Suprapubic skin (tissue), 4 donors: Measurements from ENCODE around the gene SLC34A3. TPM values are rescaled to one million over a fixed set of nuclear protein-coding genes. Genes with fewer than 3 reads are reported as not detected.

Source experiments
- DNase-seq, 2 donors: peaks; one replicate each; pipeline ENCODE4 v3.0.0-alpha.2; 2019; ENCODE audit warnings: low spot score in 2 of 2
- H3K27ac ChIP-seq: fragments of 200-600 bp; sonication (generic); one replicate; pipeline ENCODE4 v1.5.1; 2019
- H3K27me3 ChIP-seq: fragments of 200-600 bp; sonication (generic); one replicate; pipeline ENCODE4 v1.5.1; 2019
- H3K36me3 ChIP-seq: fragments of 200-600 bp; sonication (generic); one replicate; pipeline ENCODE4 v1.5.1; 2019
- H3K4me1 ChIP-seq: fragments of 200-600 bp; sonication (generic); one replicate; pipeline ENCODE4 v1.5.1; 2019
- H3K4me3 ChIP-seq: fragments of 200-600 bp; sonication (generic); one replicate; pipeline ENCODE4 v1.5.1; 2019; ENCODE audit warnings: mild to moderate bottlenecking
- H3K9me3 ChIP-seq: fragments of 200-600 bp; sonication (generic); one replicate; pipeline ENCODE4 v1.5.1; 2019
- EP300 ChIP-seq: sonication (generic); formaldehyde crosslinking; IDR thresholded peaks from one replicate; pipeline ENCODE4 v1.6.1; 2017; ENCODE audit warnings: antibody characterized with exemption
- POLR2A ChIP-seq, 2 donors: fragments of 450-650 bp; IDR thresholded peaks; one replicate each; pipeline ENCODE4 v1.6.1; 2017; ENCODE audit warnings: antibody characterized with exemption in 2 of 2, mild to moderate bottlenecking in 2 of 2, moderate library complexity in 2 of 2
- POLR2AphosphoS5 ChIP-seq, 3 donors: sonication (generic); formaldehyde crosslinking; IDR thresholded peaks; one replicate each; pipeline ENCODE4 v1.6.1; 2017; ENCODE audit warnings: antibody characterized with exemption in 3 of 3
- WGBS: methylation state at CpG from one replicate; pipeline ENCODE4 v1.1.5; 2018; 5-methylcytosine and 5-hydroxymethylcytosine counted together
- total RNA-seq, 4 donors: library from RNA; depleted of rRNA; stranded (reverse); fragments of >200 nt; gene quantifications; one replicate each; pipeline ENCODE4 v1.1.0, GENCODE V29; 2016
- TF ChIP-seq, protein P1 (sequence below), 2 donors: fragments of 200-600 bp in 1 of 2; fragments of 450-650 bp in 1 of 2; sonication (generic) in 1 of 2; IDR thresholded peaks; one replicate each; pipeline ENCODE4 v1.5.1; 2016 to 2019; ENCODE audit warnings: antibody characterized with exemption in 2 of 2, mild to moderate bottlenecking in 1 of 2, moderate library complexity in 1 of 2

SLC34A3 gene
- total RNA-seq, 4 donors from 2014 or later: 0.34 TPM; not detected in 3

DNA sequence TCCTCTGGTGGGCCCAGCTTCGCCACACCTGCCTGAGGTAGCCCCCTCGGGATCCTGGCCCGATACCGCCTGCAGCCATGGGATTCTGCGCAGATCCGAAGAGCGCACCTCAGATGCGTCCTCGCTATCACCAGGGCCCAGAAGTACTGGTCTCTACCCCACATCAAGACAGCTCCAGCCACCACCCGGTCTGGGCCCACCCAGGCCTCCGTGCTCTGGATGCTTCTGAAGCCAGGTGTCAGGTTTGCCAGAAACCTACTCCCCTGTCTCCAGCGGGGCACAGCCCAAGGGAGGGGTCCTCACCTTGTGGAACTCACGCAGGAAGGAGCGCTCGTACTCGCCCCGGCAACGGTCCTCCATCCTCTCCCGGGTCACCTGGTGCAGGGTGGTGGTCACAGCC is 44.8 kb upstream of the SLC34A3 start:
- Histone ChIP-seq H3K36me3 (peaks cover 65% of the 10 kb centered on the region), H3K27me3 (no peaks in the 10 kb centered on the region), H3K9me3 (no peaks in the 10 kb centered on the region), H3K4me3 (no peak overlapping the region), H3K4me1 (peaks cover 44% of the 10 kb centered on the region), H3K27ac (no peak overlapping the region)
- DNase-seq: no peak
- WGBS: 96% methylated on average over 14 of the region's 19 CpGs
- TF ChIP-seq, protein P1, sequence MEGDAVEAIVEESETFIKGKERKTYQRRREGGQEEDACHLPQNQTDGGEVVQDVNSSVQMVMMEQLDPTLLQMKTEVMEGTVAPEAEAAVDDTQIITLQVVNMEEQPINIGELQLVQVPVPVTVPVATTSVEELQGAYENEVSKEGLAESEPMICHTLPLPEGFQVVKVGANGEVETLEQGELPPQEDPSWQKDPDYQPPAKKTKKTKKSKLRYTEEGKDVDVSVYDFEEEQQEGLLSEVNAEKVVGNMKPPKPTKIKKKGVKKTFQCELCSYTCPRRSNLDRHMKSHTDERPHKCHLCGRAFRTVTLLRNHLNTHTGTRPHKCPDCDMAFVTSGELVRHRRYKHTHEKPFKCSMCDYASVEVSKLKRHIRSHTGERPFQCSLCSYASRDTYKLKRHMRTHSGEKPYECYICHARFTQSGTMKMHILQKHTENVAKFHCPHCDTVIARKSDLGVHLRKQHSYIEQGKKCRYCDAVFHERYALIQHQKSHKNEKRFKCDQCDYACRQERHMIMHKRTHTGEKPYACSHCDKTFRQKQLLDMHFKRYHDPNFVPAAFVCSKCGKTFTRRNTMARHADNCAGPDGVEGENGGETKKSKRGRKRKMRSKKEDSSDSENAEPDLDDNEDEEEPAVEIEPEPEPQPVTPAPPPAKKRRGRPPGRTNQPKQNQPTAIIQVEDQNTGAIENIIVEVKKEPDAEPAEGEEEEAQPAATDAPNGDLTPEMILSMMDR (IDR thresholded peaks at IDR 0.05): no peak
- no peak for TF ChIP-seq POLR2AphosphoS5 (IDR thresholded peaks at IDR 0.05)
- TF ChIP-seq EP300: no peak
- TF ChIP-seq POLR2A (IDR thresholded peaks at IDR 0.05): no peak

DNA sequence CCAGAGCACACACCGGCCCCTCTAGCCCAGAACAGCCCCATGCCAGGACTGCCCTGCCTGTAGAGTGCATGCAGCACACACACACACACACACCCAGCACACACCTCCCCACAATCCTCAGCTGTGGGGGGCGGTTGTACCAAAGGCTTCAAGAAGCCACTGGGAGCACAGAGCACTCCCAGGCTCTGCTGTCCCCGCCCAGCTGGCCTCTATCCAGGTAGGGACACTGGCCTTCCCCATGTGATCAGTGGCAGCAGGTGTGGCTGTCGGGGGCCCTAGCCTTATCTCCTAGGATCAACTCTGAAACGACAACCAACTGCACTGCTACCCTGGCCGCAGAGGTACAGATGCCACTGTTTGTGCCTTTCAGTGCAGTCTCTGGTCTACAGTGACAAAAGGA is 44.3 kb upstream of the SLC34A3 start:
- Histone ChIP-seq H3K36me3 (peaks cover 65% of the 10 kb centered on the region), H3K27ac (no peak overlapping the region), H3K4me1 (peaks cover 45% of the 10 kb centered on the region), H3K4me3 (no peak overlapping the region), H3K9me3 (no peaks in the 10 kb centered on the region), H3K27me3 (no peaks in the 10 kb centered on the region)
- 83% methylated on average over 5 of the region's 6 CpGs for WGBS
- TF ChIP-seq, protein P1 (IDR thresholded peaks at IDR 0.05): no peak
- TF ChIP-seq POLR2A (IDR thresholded peaks at IDR 0.05) (no peak), EP300 (no peak), POLR2AphosphoS5 (IDR thresholded peaks at IDR 0.05) (no peak)
- no peak for DNase-seq

DNA sequence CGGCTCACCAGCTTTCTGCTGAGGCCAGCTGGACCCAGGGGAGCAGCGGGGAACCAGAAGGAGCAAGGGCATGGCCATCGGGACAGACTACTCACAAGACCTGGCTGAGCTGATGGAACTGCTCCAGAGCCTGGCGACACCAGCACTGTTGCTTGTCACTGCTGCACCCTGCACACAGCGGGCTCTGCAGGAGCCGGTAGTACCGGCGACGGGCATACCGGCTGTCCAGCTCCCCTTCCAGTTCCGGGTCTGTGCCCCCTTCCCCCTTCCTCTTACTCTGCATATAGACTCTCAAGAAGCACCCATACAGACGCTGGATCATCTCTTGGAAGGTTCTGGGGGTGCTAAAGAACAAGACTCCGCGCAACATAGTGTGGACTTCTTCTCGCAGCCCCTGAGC is 43.3 kb upstream of the SLC34A3 start:
- H3K27ac ChIP-seq: no peak overlapping the region
- H3K36me3 ChIP-seq: peaks cover 65% of the 10 kb centered on the region
- no peaks in the 10 kb centered on the region for H3K9me3 ChIP-seq
- H3K27me3 ChIP-seq: no peaks in the 10 kb centered on the region
- DNase-seq: no peak
- peak overlapping the region; percentile 94 for H3K4me3 ChIP-seq
- TF ChIP-seq POLR2AphosphoS5 (IDR thresholded peaks at IDR 0.05): no peak
- TF ChIP-seq, protein P1 (IDR thresholded peaks at IDR 0.05): no peak
- TF ChIP-seq POLR2A (IDR thresholded peaks at IDR 0.05): no peak
- peaks cover 45% of the 10 kb centered on the region for H3K4me1 ChIP-seq
- WGBS: 76% methylated on average over 5 of the region's 15 CpGs

DNA sequence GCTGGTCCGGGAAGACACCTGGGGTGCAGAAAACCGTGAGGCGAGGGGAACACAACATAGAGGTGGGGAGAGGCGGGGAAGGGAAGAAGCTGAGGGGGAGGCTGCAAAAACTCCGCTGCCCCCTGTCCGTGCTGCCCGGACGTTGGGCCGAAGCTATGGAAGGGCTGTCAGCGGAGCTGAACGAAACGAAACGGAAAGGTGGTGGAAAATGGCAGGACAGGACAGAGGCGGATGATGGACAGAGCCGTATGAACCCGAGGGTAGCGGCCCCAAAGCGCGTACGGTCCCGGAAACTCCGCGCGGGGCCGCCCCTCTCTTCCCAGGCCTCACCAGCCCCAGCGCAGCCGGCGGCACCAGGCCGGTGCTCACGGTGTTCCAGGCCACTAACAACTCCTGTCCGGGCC is 42.6 kb upstream of the SLC34A3 start:
- WGBS: 0% methylated on average over 17 of the region's 31 CpGs
- TF ChIP-seq POLR2A (IDR thresholded peaks at IDR 0.05) (no peak), EP300 (no peak), POLR2AphosphoS5 (IDR thresholded peaks at IDR 0.05) (no peak)
- TF ChIP-seq, protein P1 (IDR thresholded peaks at IDR 0.05): no peak
- H3K27ac ChIP-seq: peak overlapping the region; percentile 97
- H3K27me3 ChIP-seq: no peaks in the 10 kb centered on the region
- H3K9me3 ChIP-seq: no peaks in the 10 kb centered on the region
- peaks cover 58% of the 10 kb centered on the region for H3K36me3 ChIP-seq
- DNase-seq: no peak
- peaks cover 45% of the 10 kb centered on the region for H3K4me1 ChIP-seq
- peak overlapping the region; percentile 94 for H3K4me3 ChIP-seq

DNA sequence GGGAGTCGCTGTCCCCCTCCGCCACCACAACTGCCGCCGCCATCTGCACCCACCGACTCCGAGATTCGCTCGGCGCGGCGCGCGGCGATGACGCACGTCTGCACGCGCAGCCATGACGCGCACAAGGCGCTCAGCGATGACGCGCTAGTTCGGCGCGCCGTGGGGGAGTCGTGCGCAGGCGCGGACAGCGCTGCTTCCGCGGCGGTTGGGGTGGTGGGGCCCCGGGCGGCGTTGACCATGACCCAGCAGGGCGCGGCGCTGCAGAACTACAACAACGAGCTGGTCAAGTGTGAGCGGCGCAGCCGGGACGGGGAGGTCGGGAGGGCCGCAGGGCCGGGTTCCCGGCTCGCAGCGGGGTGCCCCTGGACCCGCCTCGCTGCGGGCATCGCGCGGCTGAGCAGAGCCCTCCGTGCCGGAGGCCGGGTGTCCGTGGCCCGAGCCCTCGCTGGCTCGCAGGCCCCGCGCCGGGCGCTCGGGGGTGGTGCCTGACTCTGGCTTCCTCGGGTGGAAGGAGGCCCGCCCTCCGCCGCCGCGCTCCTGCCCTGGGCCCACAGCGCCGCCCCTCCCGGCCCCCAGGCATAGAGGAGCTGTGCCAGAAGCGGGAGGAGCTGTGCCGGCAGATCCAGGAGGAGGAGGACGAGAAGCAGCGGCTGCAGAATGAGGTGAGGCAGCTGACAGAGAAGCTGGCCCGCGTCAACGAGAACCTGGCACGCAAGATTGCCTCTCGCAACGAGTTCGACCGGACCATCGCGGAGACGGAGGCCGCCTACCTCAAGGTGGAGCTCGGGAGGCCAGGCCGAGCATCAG is 42.0 kb upstream of the SLC34A3 start, which contains the start of the genes ANAPC2 and SSNA1:
Gene ANAPC2 (minus strand): TSS at position 71 of the 807 bp plus-strand sequence. CDS start 28 bp downstream, at position 43.
Gene SSNA1 (plus strand): TSS at position 187 of the 807 bp plus-strand sequence. CDS start 51 bp downstream, at position 238.
- Histone ChIP-seq H3K4me3 (peak within 1 kb of the TSS; percentile 94), H3K9me3 (no peaks in the 10 kb centered on the region), H3K27me3 (no peaks in the 10 kb centered on the region), H3K27ac (peak within 1 kb of the TSS; percentile 97), H3K36me3 (peaks cover 52% of the 10 kb centered on the region), H3K4me1 (peaks cover 45% of the 10 kb centered on the region)
- WGBS: under 1% methylated on average over 31 of the region's 98 CpGs
- peak in 1 of 2 donors; percentile 83 for TF ChIP-seq POLR2A (IDR thresholded peaks at IDR 0.05)
- TF ChIP-seq EP300: no peak
- peak; percentile 92 to 99 (median 99) for TF ChIP-seq POLR2AphosphoS5 (IDR thresholded peaks at IDR 0.05)
- TF ChIP-seq, protein P1 (IDR thresholded peaks at IDR 0.05): peak in 1 of 2 donors; percentile 42
- peak; percentile 94 to 95 for DNase-seq
